OCI-M2 (cell line): ENCODE results near the gene BMAL1.

Source experiments
- DNase-seq: peaks from one replicate; lab custom pipeline; 2025; ENCODE audit not compliant: unreplicated experiment; lab: John Stamatoyannopoulos, UW

The BMAL1 gene

GRCh38 chr11:13290221-13290980 lies 12.8 kb downstream of the BMAL1 start:
- DNase-seq = no peak

GRCh38 chr11:13291361-13291760 lies 13.8 kb downstream of the BMAL1 start:
- DNase-seq = no peak

GRCh38 chr11:13291800-13292199 lies 14.2 kb downstream of the BMAL1 start:
- no peak for DNase-seq

- no peak for DNase-seq
These were observed 15.4 kb downstream of the BMAL1 start for GRCh38 chr11:13292970-13293369.

GRCh38 chr11:13294178-13294577 lies 16.6 kb downstream of the BMAL1 start:
- DNase-seq = no peak

- DNase-seq = no peak
These were observed 17.4 kb downstream of the BMAL1 start for GRCh38 chr11:13294771-13295579.

GRCh38 chr11:13297308-13297916 lies 19.8 kb downstream of the BMAL1 start:
- no peak for DNase-seq

GRCh38 chr11:13297917-13298356 lies 20.3 kb downstream of the BMAL1 start:
- DNase-seq = no peak

GRCh38 chr11:13298765-13299164 lies 21.2 kb downstream of the BMAL1 start:
- DNase-seq = no peak

- no peak for DNase-seq
These were observed 23.9 kb downstream of the BMAL1 start for GRCh38 chr11:13301522-13301921.

GRCh38 chr11:13302420-13302958 lies 24.9 kb downstream of the BMAL1 start:
- no peak for DNase-seq

- no peak for DNase-seq
These were observed 26.4 kb downstream of the BMAL1 start for GRCh38 chr11:13303668-13304649.

- DNase-seq = no peak
These were observed 27.2 kb downstream of the BMAL1 start for GRCh38 chr11:13304655-13305335.

- DNase-seq = no peak
These were observed 31.1 kb downstream of the BMAL1 start for GRCh38 chr11:13308704-13309103.

GRCh38 chr11:13309156-13309555 lies 31.6 kb downstream of the BMAL1 start:
- DNase-seq = no peak

GRCh38 chr11:13310443-13310842 lies 32.9 kb downstream of the BMAL1 start:
- DNase-seq = no peak

- DNase-seq = no peak
These were observed 34.0 kb downstream of the BMAL1 start for GRCh38 chr11:13311570-13311969.

- DNase-seq = no peak
These were observed 35.6 kb downstream of the BMAL1 start for GRCh38 chr11:13313005-13313819.
